HG03457 (cell line): ENCODE data around the gene ANKRD10.
"Not testable (repeated sequence)": the region's sequence is repeated elsewhere in the genome, so short reads cannot be mapped to it uniquely, and the experiment has no call there.

Experiments used
- ATAC-seq: cut with Tn5 transposase; IDR thresholded peaks from one replicate; pipeline ENCODE4 v1.9.1; 2021; ENCODE audit warnings: moderate number of reproducible peaks; ENCODE audit not compliant: unreplicated experiment

Gene ANKRD10

DNA sequence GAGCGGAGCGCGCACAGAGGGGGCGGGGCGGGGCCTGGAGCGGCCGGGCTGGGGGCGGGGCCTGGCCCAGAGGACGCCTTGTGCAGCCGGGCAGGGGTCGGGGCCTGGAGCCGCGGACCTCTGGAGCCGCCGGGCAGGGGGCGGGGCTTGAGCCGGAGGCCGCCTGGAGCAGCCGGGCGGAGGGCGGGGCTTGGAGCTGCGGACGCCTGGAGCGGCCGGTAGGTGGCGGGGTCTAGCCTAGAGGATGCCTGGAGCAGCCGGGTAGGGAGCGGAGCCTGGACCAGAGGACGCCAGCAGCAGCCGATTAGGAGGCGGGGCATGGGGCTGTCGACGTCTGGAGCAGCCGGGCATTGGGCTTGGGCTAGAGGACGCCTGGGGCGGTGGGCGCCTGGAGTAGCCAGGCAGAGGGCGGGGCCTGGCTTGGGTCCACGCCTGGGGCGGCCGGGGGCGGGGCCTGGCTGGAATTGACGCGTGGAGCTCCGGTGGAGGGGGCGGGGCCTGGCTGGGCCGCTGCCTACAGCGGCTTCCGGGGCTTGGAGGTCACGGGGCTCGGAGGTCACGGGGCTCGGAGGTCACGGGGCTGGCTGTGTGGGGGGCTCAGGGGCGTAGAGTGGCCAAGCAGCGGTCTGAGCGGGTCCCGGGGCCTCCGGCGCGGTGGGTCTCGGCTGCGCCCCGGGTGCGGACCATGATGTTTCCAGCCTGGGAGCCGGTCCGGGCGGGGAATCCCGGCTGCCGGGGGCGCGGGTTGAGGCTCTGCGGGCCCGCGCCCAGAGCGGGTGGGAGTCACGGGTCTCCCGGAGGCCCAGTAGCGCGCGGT lies at the start of gene ANKRD10:
ANKRD10 (minus strand) TSS at position 13 of the 817 bp plus-strand sequence. CDS start 135 bp downstream, outside the sequence.
- peak; percentile 78 for ATAC-seq

DNA sequence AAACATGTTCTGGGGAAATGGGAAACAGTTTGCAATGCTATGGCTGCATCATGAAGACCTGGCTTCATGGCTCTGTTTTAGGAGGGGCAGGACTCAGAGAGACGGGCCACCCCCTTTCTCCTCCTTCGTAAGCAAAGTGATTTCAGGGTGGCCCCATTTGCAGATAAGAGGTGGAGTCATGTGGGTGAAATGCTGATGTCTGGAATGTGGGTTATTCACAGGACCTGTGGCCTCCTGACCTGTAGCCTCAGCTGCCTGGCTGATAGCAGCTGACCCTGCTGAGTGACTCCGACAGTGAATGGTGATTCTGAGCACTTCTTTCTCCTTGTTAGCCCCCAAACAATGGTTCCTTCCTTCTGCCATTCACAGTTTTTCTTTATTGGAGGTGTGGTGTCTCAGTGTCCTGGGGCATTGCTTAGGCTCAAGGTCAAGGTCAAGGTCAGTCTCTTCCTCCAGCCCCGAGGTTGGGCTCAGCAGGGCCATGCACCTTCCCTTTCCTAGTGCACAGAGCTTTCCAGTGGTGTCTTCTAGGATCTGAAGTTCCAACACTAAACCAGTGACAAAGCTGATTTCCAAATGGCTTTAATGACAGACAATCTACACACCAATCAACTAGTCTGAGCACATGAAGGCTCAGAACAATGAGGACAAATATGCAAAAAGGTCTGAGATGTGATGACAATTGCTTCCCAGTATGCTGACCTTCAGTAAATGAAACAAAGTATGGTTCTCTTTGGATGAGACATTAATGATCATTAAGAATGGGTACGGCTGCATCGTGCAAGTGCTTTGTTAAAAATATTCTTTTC lies 49.6 kb upstream of the ANKRD10 start:
- ATAC-seq, result no peak

DNA sequence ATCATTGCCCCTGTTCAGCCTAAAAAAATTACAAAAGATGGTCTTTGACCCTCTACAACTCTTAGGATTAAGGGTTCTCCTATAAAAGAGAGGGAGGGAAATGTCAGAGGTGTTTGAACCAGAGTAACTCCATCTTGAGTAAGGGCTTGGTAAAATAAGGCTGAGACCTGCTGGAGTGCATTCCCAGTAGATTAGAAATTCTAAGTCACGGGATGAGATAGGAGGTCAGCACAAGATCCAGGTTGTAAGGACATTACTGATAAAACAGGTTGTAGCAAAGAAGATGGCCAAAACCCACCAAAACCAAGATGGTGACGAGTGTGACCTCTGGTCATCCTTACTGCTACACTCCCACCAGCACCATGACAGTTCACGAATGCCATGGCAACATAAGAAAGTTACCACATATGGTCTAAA lies 48.7 kb upstream of the ANKRD10 start:
- no peak for ATAC-seq

DNA sequence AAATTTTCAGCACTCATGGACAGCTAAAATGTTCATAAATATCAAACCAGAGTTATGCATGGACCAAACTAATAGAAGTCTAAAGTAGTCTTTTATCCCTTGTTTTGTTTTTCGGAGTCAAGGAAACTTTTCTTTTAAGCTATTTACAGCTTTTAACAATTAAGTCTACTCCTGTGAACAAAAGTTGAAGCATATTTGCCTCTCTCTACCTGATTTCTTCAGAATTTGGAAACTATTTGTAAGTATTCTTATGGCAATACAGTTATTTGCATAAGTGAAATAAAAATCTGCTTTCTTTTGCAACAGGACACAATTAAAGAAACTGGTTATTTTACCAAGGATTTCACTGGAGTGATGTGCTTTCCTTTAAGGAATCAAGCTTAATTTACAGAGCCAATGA lies 47.1 kb upstream of the ANKRD10 start:
- no peak for ATAC-seq

DNA sequence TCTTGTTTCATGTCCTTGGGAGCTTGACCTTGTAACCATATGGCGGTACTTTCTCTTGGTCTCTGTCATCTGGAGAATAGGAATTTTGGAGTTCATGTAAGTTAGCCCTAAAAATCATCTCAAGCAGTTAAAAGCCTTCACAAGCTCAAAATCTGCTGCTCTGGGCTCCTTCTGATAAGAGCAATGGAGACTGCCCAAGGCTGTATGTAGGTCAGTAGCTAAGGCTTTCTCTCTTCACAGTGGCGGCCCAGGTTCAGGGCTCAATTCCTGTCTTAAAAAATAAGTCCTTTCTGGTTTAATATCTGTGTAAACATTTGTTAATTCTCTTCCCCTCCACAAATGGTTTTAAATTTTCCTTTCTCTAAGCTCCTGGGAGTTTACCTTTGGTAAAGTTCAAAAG lies 45.3 kb upstream of the ANKRD10 start:
- no peak for ATAC-seq

DNA sequence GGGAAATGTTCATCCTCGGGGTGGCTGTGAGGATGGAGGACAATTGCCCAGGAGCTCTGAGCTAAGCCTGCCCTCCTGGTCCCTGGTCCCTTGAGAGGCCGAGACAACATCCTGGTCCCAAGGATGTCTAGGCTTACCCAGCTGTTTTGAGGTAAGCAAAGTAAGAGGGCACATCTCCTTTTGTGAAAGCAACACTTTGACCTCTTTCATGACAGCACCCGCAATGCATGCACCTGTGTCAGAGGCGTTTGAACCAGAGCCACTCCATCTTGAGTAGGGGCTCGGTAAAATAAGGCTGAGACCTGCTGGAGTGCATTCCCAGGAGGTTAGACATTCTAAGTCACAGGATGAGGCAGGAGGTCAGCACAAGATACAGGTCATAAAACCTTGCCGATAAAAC lies 43.1 kb upstream of the ANKRD10 start:
- ATAC-seq, result no peak

DNA sequence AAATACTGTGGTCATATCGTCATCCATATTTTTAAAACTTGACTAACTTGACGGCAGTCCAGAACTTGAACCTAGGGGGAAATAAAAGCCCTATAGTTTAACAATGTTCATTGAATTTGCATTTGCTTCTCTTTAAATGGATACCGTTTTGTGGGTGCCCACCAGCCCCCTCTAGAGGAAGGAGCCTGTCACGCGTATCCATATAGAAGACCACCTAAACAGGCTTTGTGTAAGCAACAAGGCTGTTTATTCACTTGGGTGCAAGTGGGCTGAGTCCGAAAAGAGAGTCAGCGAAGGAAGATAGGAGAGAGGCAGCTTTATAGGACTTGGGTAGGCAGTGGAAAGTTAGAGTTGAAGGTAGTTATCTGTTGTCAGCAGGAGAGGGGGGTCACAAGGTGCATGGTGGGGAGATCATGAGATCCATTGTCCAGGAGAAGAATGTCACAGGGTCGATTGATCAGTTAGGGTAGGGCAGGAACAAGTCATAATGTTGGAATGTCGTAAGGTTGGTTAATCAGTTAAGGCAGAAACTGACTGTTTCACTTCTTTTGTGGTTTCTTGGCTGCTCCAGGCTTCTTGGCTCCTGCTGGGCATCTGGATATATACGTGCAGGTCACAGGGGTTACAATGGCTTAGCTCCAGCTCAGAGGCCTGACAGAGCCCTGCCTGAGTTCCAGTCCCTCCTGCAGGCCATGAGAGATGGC lies 42.5 kb upstream of the ANKRD10 start:
- ATAC-seq, result no peak

DNA sequence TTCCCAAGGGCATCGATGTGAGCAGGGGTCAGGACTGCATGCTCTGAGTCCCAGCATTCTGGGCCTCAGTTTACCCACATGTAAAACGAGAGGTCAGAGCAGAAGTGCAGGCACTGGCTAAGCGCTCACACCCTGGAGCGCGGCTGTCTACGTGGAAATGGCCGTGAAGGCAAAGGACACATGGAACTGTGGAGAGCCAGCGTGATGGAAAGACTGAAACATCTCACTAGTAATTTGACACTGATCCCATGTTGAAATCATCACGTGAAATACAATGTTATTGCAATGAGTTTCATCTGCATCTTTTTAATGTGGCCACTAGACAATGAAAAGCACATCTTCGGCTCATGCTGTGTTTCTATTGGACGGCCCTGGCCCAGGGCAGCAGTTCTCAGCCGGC lies 41.3 kb upstream of the ANKRD10 start:
- ATAC-seq, result not testable (repeated sequence)

DNA sequence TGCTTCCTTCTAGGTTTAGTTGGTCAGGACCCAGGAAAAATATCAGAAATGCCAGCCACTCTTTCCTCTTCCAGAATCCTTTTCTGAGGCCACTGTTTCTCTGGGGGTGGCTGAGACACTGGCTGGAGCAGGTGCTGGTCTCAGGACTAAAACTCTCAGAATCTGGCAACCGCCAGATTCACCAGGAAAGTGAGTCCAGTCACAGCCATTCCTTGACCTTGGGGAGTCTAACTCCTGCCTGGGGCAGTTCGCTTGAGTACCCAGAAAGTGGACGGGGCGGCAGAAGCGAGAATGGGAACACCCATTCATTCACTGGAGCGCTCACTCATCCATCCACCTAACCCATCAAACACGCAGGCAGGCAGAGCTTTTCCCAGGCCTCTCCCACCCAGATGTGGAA lies 40.7 kb upstream of the ANKRD10 start:
- ATAC-seq, result not testable (repeated sequence)

DNA sequence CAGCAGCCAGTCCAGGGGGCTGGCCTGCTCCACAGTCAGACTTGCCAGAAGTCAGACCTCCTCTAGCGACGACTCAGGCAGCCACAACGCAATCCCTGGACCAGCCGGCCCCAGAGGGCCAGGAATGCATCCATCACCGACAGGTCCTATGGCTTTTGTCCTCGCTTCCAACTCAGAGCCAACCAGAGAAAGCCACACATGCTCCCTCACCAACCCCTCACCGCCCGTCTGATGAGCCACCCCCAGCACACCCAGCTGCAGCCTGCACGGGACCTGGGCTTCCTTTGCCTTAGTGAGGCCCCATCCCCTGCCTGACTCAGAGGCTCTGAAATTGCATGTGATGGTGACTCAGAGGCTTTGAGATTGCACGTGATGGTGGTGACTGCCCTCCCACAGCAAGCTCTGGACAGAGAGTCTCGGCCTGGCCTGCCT lies 40.2 kb upstream of the ANKRD10 start:
- not testable (repeated sequence) for ATAC-seq

DNA sequence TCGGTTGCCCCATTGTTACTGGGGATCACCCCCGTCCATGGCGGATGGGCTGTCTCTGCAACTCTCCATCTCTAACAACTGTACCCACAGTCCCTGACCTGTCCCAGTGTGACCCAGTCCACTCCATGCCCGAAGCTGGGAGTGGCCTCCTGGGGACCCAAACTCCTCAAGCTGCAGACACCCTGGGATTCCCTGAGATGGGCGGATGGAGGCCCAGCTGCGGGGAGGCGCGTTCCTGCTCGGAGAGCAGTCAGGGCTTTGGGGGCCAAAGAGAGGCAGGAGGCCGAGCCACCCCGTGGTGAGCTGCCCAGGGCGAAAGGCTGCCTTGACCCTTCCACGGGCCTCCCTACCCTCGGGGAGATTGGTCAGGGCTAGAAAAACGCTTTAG lies 39.7 kb upstream of the ANKRD10 start:
- ATAC-seq, result not testable (repeated sequence)

DNA sequence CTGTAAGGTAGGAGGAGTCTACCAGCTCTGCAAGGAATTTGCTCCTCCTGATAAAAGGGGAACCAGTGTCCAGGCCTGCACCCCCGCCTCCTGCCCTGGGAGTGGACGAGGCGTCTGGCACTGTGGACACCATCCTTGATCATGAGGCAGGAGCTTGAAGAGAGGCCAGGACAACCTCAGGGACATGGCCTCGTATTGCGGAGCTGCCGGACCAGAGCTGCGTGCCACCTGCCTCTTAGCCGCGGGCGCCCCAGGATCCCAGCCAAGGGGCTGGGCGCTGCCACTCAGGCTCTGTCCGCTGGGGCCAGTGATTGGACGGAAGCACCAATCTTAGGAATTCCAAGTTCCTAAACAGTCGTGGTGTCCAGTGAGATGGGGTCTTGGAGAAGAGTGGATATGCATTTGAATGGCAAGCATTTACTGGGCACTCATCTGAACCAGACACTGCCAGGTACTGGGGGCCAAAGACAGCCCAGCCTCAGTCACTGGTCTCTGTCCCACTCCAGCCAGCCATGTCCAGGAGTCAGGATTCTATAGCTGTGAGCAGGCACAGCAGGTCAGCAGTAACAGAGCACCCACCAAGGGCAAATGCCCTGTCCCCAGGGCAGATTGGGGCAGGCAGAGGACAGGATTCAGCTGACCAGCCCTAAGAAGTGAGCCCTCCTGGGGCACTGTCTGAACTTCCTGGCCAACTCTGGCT lies 39.1 kb upstream of the ANKRD10 start:
- no peak for ATAC-seq

DNA sequence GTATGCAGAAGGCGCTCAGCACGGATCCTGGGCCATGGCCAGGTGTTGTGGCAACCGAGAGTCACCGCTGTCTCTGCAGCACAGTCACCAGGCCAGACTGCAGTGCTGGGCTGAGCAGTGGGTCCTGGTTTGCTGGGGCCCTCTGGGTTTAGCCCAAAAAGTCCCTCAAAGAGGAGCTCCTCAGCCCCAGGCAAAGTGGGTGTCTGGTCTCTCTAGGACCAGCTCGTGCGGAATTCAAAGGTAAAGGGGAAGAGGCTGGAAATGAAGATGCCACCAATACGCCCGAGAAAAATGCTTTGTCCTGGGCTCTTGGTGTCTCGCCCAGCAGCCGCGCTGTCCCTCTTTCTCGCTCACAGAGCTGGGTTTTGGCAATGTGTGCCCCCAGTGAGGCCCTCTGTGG lies 38.5 kb upstream of the ANKRD10 start:
- no peak for ATAC-seq

DNA sequence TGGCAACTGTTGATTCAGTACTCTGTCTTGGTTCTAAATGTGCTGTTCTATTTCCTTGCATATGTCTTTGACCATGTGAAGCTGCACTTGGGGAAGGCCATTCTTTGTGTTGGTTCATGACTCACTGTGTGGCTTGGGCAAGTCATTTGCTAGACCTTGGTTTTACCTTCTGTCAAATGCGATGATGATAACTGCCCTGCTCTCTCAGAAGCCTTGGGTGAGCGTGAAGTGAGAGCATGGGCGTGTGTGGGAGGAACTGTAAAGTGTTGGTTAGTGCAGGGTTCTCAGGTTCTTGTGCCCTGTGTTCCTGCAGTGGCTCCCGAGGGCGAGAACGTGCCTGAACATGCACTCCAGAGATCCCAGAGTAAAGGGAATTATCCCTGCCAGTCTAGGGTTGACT lies 37.3 kb upstream of the ANKRD10 start:
- ATAC-seq, result not testable (repeated sequence)

DNA sequence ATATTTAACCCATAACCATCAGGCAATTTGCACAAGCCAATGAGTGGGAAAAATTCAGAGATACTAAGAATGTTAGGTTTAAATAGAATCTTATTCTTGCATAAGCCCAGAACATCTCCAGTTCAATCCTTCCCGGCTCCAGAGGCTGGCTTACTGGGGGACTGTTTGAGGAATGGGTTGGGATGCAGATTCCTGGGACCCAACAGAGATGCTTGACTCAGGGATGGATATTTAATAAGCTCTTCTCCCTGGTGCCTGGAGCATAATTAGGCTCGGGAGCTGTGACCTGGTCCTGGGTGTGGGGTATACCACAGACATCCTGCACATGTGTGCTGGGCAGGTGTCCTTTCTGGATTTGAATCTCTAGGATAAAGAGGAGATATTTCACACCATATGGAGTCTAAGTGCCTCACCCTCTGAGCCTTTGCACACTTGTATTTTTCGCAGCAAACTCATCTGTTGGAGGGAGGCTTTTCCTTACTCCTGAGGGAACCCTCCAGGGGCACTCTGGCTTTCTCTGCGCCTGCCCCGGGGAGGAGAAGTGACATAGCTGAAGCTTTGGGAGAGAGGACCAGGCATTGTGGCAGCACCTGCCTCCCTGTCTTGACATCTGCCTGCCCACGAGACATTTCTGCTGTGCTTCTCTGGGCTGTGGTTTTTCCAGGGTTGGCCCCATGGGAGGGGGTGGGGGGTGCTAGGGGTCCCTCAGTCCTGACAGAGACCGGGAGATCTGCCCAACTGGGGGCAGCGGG lies 36.1 kb upstream of the ANKRD10 start:
- no peak for ATAC-seq

DNA sequence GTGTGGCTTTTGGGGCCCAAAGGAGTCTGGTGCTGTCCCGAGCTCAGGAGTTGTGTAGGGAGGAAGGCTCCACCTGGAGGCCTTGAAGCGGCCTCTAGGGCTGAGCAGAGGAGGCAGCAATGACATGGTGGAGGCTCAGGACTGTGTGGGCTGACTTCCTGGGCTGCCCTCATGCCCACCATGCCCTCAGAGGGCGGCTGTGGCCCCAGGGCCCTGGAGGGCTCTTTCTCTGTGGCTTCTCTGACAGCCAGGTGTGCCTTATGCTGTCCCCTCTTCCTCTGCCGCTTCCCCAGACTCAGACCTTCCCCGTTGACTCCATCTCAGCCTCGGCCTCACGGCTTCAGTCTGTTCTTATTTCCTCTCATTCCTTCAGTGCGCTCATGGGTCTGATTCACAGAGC lies 35.5 kb upstream of the ANKRD10 start:
- no peak for ATAC-seq

DNA sequence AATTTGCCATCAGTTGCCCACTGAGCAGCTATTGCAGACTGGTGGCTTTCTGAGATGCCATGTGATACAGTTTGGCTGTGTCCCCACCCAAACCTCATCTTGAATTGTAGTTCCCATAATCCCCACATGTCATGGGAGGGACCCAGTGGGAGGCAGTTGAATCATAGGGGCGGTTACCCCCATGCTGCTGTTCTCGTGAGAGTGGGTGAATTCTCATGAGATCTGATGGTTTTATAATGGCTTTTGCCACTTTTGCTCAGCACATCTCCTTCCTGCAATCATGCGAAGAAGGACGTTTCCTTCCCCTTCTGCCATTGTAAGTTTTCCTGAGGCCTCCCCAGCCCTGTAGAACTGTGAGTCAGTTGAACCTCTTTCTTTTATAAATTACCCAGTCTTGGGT lies 34.8 kb upstream of the ANKRD10 start:
- no peak for ATAC-seq

DNA sequence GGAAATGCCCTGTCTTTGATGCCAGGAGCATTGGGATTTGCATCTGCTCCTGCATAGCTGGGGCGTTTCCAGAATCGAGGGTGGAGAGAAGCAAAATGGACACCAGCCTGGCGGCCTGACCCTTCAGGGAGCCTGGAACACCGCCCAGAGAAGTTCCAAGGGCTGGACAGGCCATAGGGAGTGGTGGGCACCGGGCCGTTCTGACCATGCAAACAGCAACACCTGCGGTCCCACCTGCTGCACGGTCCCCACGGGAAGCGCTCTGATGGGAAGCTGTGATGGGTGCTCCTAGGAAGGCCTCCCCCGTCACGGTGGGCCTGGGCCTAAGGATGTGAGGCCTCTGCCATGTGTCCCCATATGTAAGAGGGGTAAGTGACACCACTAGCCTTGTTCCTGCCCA lies 34.2 kb upstream of the ANKRD10 start:
- no peak for ATAC-seq

DNA sequence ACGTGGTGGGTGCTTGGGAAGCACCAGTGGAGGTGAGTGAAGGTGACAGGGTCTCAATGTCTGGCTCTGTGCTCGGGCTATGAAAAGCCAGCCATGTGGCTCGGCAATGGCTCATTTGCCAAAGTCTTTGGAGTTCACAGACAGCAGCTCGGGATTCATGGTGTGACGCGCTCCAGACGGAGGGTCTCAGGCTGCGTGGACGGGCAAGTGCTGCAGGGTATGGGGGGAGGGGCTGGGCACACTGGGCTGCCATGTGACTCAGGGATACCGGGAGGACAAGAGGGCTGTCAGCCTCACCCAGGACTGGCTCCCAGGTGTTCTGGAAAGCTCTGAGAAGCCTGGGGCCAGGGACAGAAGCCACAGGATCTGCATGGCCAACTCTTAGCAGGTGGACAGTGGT lies 32.5 kb upstream of the ANKRD10 start:
- ATAC-seq, result not testable (repeated sequence)

DNA sequence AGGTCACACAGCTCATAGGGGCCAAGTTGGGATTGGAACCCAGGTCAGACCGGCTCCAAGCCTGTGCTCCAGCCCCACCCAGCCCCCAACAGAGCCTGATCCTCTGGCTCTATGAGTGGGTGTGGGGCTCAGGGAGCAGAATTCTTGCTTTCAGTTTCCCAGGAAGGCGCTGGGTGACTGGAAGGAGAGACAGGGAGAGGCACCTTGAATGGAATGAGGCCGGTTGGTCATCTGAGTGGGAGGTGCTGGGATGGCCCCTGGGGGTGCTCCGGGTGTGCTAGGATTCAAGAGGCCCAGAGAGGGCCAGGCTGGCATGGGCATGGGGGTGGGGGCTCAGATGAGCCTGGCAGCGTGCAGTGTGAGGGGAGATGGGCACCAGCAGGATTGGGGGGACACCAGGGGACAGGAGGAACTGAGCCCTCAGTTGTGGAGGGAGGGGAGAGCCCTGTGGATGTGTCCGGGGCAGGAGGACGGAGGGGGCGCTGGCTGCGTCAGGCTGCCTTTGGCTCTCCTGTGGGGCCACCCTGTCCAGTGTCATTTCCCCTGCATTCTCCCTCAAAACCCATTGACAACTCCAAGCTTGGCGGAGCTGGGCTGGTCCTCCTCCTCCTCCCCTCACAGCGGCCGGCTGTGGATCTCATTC lies 31.2 kb upstream of the ANKRD10 start:
- no peak for ATAC-seq
